HepG2 (cell line): Measurements from ENCODE around the gene SCN4B. TPM values are rescaled to one million over a fixed set of nuclear protein-coding genes. Genes with fewer than 3 reads are reported as not detected.

ENCODE experiments used
- ATAC-seq: fragments of 200-7000 bp; cut with Tn5 transposase; 3 replicates; pipeline ENCODE4 v1.9.1; 2020; ENCODE audit warnings: mild to moderate bottlenecking, moderate library complexity
- BruUV-seq: library from RNA; stranded (reverse); fragments of 400-500 nt; replicated peaks from 2 replicates; lab custom pipeline; 2021; lab: Mats Ljungman, UMichigan
- CTCF ChIA-PET: fragments of 300-600 bp; formaldehyde crosslinking; extraction: SDS; loops from one replicate; lab custom pipeline; 2021; ENCODE audit warnings: low total read pairs, inconsistent platforms, low intra/inter-chr PET ratio; lab: Yijun Ruan, JAX
- POLR2A ChIA-PET: fragments of 350-600 bp; sonication (Branson Sonifier 250); formaldehyde crosslinking; loops from one replicate; lab custom pipeline; 2020; ENCODE audit warnings: antibody characterized with exemption, inconsistent platforms; lab: Yijun Ruan, JAX
- DNase-seq: peaks from one replicate; pipeline ENCODE4 v3.0.0-alpha.2; 2015; ENCODE audit warnings: low spot score
- FAIRE-seq: peaks from 3 replicates; lab custom pipeline; 2011; peaks lifted over from hg19 to GRCh38; lab: Jason Lieb, UNC
- H2AFZ ChIP-seq: one replicate; pipeline ENCODE4 v1.6.1; 2011; ENCODE audit warnings: low read length, inconsistent platforms
- H3K27ac ChIP-seq: fragments of 300-600 bp; 3 replicates; pipeline ENCODE4 v1.8.0; 2011; ENCODE audit warnings: mixed run types, mild to moderate bottlenecking, mixed read lengths, low read length, inconsistent platforms; ENCODE audit not compliant: insufficient read depth; ENCODE audit errors: extremely low read length
- H3K27me3 ChIP-seq, 2 experiments: fragments of 200-600 bp in 1 of 2; 2 replicates in 1 of 2; 3 replicates in 1 of 2; pipeline versions ENCODE4 v1.6.0 to v1.8.0; 2011; ENCODE audit warnings: low read length in 2 of 2, mild to moderate bottlenecking in 2 of 2, moderate library complexity in 2 of 2, inconsistent platforms in 1 of 2; ENCODE audit not compliant: insufficient read depth in 2 of 2, control insufficient read depth in 1 of 2
- H3K36me3 ChIP-seq, 2 experiments: fragments of 200-600 bp in 1 of 2; replicated peaks in 1 of 2; 2 replicates in 1 of 2; 3 replicates in 1 of 2; pipeline versions ENCODE4 v1.5.1 to v1.8.0; 2011; ENCODE audit warnings: low read length in 2 of 2, inconsistent platforms in 1 of 2; ENCODE audit not compliant: insufficient read depth in 2 of 2, control insufficient read depth in 1 of 2
- H3K4me1 ChIP-seq: 2 replicates; pipeline ENCODE4 v1.5.1; 2012; ENCODE audit warnings: low read length, inconsistent platforms; ENCODE audit not compliant: insufficient read depth
- H3K4me2 ChIP-seq: 2 replicates; pipeline ENCODE4 v1.6.0; 2011; ENCODE audit warnings: low read depth, low read length, inconsistent platforms
- H3K4me3 ChIP-seq, 3 experiments: fragments of 200-600 bp in 1 of 3; sonication (generic), shearing (Covaris generic) in 1 of 3; replicated peaks in 1 of 3; 2 replicates each; pipeline ENCODE4 v1.5.1; 2011 to 2016; ENCODE audit warnings: low read length in 3 of 3, inconsistent platforms in 2 of 3, low read depth in 2 of 3, mild to moderate bottlenecking in 2 of 3, control low read depth in 1 of 3, mixed read lengths in 1 of 3; ENCODE audit not compliant: insufficient read depth in 1 of 3
- H3K79me2 ChIP-seq: one replicate; pipeline ENCODE4 v1.6.1; 2011; ENCODE audit warnings: low read length, inconsistent platforms; ENCODE audit not compliant: insufficient read depth
- H3K9ac ChIP-seq: 2 replicates; pipeline ENCODE4 v1.6.0; 2011; ENCODE audit warnings: mild to moderate bottlenecking, low read depth, low read length, inconsistent platforms; ENCODE audit not compliant: insufficient read depth
- H3K9me3 ChIP-seq: 2 replicates; pipeline ENCODE4 v1.5.1; 2012; ENCODE audit warnings: mild to moderate bottlenecking, low read length
- H4K20me1 ChIP-seq: 2 replicates; pipeline ENCODE4 v1.6.0; 2011; ENCODE audit warnings: inconsistent platforms, mild to moderate bottlenecking, low read length, moderate library complexity; ENCODE audit not compliant: insufficient read depth
- PITX1 ChIP-seq: sonication (generic); formaldehyde crosslinking; IDR thresholded peaks from 2 replicates; pipeline ENCODE4 v1.5.1; 2020; ENCODE audit warnings: mild to moderate bottlenecking, missing genetic modification reagents
- SRSF4 ChIP-seq: fragments of 200-400 bp; formaldehyde crosslinking; IDR thresholded peaks from one replicate; pipeline ENCODE4 v1.6.1; 2018; ENCODE audit warnings: mild to moderate bottlenecking, low read depth, low read length, moderate library complexity; ENCODE audit not compliant: poor library complexity, severe bottlenecking
- TCF7L2 ChIP-seq: IDR thresholded peaks from 2 replicates; pipeline ENCODE4 v1.6.1; 2011; ENCODE audit warnings: mild to moderate bottlenecking, low read depth, low read length, moderate library complexity
- ZFY ChIP-seq: sonication (generic); formaldehyde crosslinking; IDR thresholded peaks from 2 replicates; pipeline ENCODE4 v1.4.0; 2020; ENCODE audit warnings: missing genetic modification reagents
- ZNF12 ChIP-seq: sonication (generic); formaldehyde crosslinking; IDR thresholded peaks from 2 replicates; pipeline ENCODE4 v1.5.0; 2020; ENCODE audit warnings: missing genetic modification reagents
- ZNF207 ChIP-seq: fragments of 450-650 bp; IDR thresholded peaks from 2 replicates; pipeline ENCODE4 v1.6.1; 2016; ENCODE audit warnings: antibody characterized with exemption, borderline replicate concordance
- ZNF296 ChIP-seq: sonication (generic); formaldehyde crosslinking; conservative IDR thresholded peaks from 2 replicates; pipeline ENCODE4 v1.5.0; 2020; ENCODE audit warnings: mild to moderate bottlenecking, missing genetic modification reagents
- ZNF343 ChIP-seq: sonication (generic); formaldehyde crosslinking; IDR thresholded peaks from 2 replicates; pipeline ENCODE4 v1.4.0; 2020; ENCODE audit warnings: mild to moderate bottlenecking, missing genetic modification reagents
- ZNF639 ChIP-seq: conservative IDR thresholded peaks from 2 replicates; pipeline ENCODE4 v1.6.1; 2018; ENCODE audit warnings: missing genetic modification reagents
- ZNF792 ChIP-seq: IDR thresholded peaks from 2 replicates; pipeline ENCODE4 v1.6.1; 2016
- WGBS: methylation state at CpG from one replicate; pipeline ENCODE4 v1.1.6; 2017; ENCODE audit warnings: low lambda C conversion rate; 5-methylcytosine and 5-hydroxymethylcytosine counted together
- in situ Hi-C: cut with HindIII; loops from 2 replicates; pipeline ENCODE4 v1.10.0; 2017; ENCODE audit warnings: low pct_unique_long_range_greater_than_20kb; ENCODE audit not compliant: extremely low pct_ligation_motif_present
- intact Hi-C: fragments of 100-400 bp; cut with micrococcal nuclease; formaldehyde crosslinking; loops from one replicate; pipeline ENCODE4 v1.10.0; 2022; ENCODE audit not compliant: unreplicated experiment
- polyA plus RNA-seq, 8 experiments: library from polyadenylated mRNA; depleted of rRNA in 3 of 8; stranded (reverse) in 7 of 8; unstranded in 1 of 8; fragments of >200 nt; fragmentation: Illumina TruSeq in 4 of 8; extraction: Trizol in 4 of 8; gene quantifications; 2 replicates each; pipeline versions ENCODE4 v1.2.1 to v1.2.3, GENCODE V29; 2011 to 2016; ENCODE audit warnings: low read depth in 4 of 8, missing spikeins in 1 of 8, mixed read lengths in 1 of 8; ENCODE audit not compliant: insufficient read depth in 1 of 8
- total RNA-seq, 5 experiments: library from RNA; depleted of rRNA; stranded (reverse); fragments of >200 nt; fragmentation: Illumina TruSeq; extraction: Trizol; gene quantifications; 2 replicates each; pipeline ENCODE4 v1.2.3, GENCODE V29; 2016; ENCODE audit warnings: low read depth in 1 of 5
- TF ChIP-seq, protein P1 (sequence below): sonication (generic); formaldehyde crosslinking; IDR thresholded peaks from 2 replicates; pipeline ENCODE4 v1.9.0; 2021; ENCODE audit warnings: missing genetic modification reagents, mild to moderate bottlenecking, borderline replicate concordance

The SCN4B gene
- total and polyA plus RNA-seq, 2 of the 13 experiments (the other 11 are each of a cell fraction or from before 2014, with no cell fraction given): 0.04 to 0.29 TPM

DNA sequence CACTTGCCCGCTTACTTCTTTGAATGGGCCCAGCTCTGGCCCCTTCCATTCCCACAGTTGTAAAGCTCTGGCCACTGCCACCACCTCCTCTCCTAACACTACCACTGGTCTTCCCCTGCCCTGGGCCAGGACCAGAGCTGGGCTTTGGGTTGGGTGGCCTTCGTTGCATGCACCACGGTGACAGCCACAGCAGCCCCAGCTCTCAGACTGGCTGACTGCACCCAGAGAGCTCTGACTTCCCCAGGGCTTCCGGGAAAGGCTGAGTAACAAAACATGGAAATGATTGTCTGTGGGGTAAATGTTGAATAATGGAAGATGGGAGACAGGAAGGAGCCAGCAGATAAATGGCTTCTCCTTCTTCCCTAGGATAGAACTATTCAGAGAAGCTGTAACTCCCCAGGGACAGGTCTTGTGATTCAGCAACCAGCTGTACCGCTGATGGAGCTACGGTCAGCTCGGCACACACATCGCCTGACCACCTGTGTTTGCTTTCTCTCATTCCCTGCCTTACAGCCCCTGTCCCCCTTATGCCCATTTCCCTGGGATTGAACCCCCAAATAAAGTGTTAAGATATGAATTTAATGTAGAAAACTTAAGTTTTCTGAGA, 27.6 kb downstream of the SCN4B start:
- Histone ChIP-seq H3K4me3 (no peak overlapping the region), H4K20me1 (no peaks in the 10 kb centered on the region), H3K4me1 (no peaks in the 10 kb centered on the region)
- TF ChIP-seq PITX1 (CRISPR knock-in tag): no peak
- TF ChIP-seq TCF7L2: no peak
- TF ChIP-seq ZFY (CRISPR knock-in tag): no peak
- no peak for TF ChIP-seq ZNF296 (CRISPR knock-in tag)
- no peak for TF ChIP-seq SRSF4
- TF ChIP-seq ZNF639 (CRISPR knock-in tag): no peak
- TF ChIP-seq ZNF12 (CRISPR knock-in tag): no peak
- TF ChIP-seq, protein P1, sequence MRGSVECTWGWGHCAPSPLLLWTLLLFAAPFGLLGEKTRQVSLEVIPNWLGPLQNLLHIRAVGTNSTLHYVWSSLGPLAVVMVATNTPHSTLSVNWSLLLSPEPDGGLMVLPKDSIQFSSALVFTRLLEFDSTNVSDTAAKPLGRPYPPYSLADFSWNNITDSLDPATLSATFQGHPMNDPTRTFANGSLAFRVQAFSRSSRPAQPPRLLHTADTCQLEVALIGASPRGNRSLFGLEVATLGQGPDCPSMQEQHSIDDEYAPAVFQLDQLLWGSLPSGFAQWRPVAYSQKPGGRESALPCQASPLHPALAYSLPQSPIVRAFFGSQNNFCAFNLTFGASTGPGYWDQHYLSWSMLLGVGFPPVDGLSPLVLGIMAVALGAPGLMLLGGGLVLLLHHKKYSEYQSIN (CRISPR knock-in tag): no peak
- no peak for TF ChIP-seq ZNF792 (CRISPR knock-in tag)
- TF ChIP-seq ZNF343 (CRISPR knock-in tag): no peak
- TF ChIP-seq ZNF207: no peak
- TF ChIP-seq, all 625 proteins: peak for 0
- Histone ChIP-seq H3K36me3 (no peaks in the 10 kb centered on the region), H3K79me2 (no peaks in the 10 kb centered on the region), H3K9ac (no peak overlapping the region), H3K9me3 (no peaks in the 10 kb centered on the region), H2AFZ (no peak overlapping the region), H3K27me3 (peaks cover 0 to 10% of the 10 kb centered on the region in 2 experiments; a peak in 3 of 5 replicates), H3K4me2 (no peak overlapping the region), H3K27ac (no peak overlapping the region)
- POLR2A ChIA-PET: no interaction called here
- FAIRE-seq: no peak
- intact Hi-C loops (no loop called here), in situ Hi-C loops (loop anchor here (25.0 kb wide), 1 partner anchor 362 kb away; no protein-coding TSS in a partner anchor)
- no TSS peak for BruUV-seq
- ATAC-seq: no peak
- 55% methylated on average over 8 of the region's 8 CpGs for WGBS
- CTCF ChIA-PET: no interaction called here
- DNase-seq: no peak
